ENCODE results near the gene MORN3. TPM values are rescaled to one million over a fixed set of nuclear protein-coding genes. Genes with fewer than 3 reads are reported as not detected.
A peak's percentile ranks its signal among the peaks of the same experiment; 100 is the strongest.
"Not testable (repeated sequence)": the region's sequence is repeated elsewhere in the genome, so short reads cannot be mapped to it uniquely, and the experiment has no call there.

The MORN3 gene
- total RNA-seq, 1 donor, result not detected

GRCh38 chr12:121702944-121703343 is 33.5 kb upstream of the MORN3 start:
- no peak for DNase-seq (ENCODE audit: low read depth)
- H3K4me3 ChIP-seq (ENCODE audit: low read depth, low read length), result no peak overlapping the region
- TF ChIP-seq CTCF (IDR thresholded peaks at IDR 0.05; ENCODE audit: insufficient read depth, low read depth, low read length), result no peak

- H3K4me3 ChIP-seq (ENCODE audit: low read depth, low read length), result no peak overlapping the region
- TF ChIP-seq CTCF (IDR thresholded peaks at IDR 0.05; ENCODE audit: insufficient read depth, low read depth, low read length), result no peak
- no peak for DNase-seq (ENCODE audit: low read depth)
Measured at GRCh38 chr12:121701667-121702277, 32.3 kb upstream of the MORN3 start.

GRCh38 chr12:121697861-121698260 is 28.4 kb upstream of the MORN3 start:
- not testable (repeated sequence) for H3K4me3 ChIP-seq (ENCODE audit: low read depth, low read length); DNase-seq (ENCODE audit: low read depth)

GRCh38 chr12:121697093-121697698 is 27.7 kb upstream of the MORN3 start:
- peak; percentile 29 for TF ChIP-seq CTCF (IDR thresholded peaks at IDR 0.05; ENCODE audit: insufficient read depth, low read depth, low read length)
- DNase-seq (ENCODE audit: low read depth), result peak; percentile 69
- no peak overlapping the region for H3K4me3 ChIP-seq (ENCODE audit: low read depth, low read length)

GRCh38 chr12:121693155-121693687 is 23.8 kb upstream of the MORN3 start:
- TF ChIP-seq CTCF (IDR thresholded peaks at IDR 0.05; ENCODE audit: insufficient read depth, low read depth, low read length), result no peak
- H3K4me3 ChIP-seq (ENCODE audit: low read depth, low read length), result no peak overlapping the region
- DNase-seq (ENCODE audit: low read depth), result no peak

GRCh38 chr12:121692744-121693143 is 23.3 kb upstream of the MORN3 start:
- H3K4me3 ChIP-seq (ENCODE audit: low read depth, low read length), result not testable (repeated sequence)

GRCh38 chr12:121689430-121689829 is 20.0 kb upstream of the MORN3 start:
- DNase-seq (ENCODE audit: low read depth), result no peak
- no peak for TF ChIP-seq CTCF (IDR thresholded peaks at IDR 0.05; ENCODE audit: insufficient read depth, low read depth, low read length)
- no peak overlapping the region for H3K4me3 ChIP-seq (ENCODE audit: low read depth, low read length)

More at GRCh38 chr12:121692744-121693143, 23.3 kb upstream of the MORN3 start:
- DNase-seq (ENCODE audit: low read depth), result not testable (repeated sequence)

- no peak for DNase-seq (ENCODE audit: low read depth)
- TF ChIP-seq CTCF (IDR thresholded peaks at IDR 0.05; ENCODE audit: insufficient read depth, low read depth, low read length), result no peak
- no peak overlapping the region for H3K4me3 ChIP-seq (ENCODE audit: low read depth, low read length)
Measured at GRCh38 chr12:121688966-121689365, 19.5 kb upstream of the MORN3 start.

GRCh38 chr12:121679661-121680197 is 10.3 kb upstream of the MORN3 start:
- DNase-seq (ENCODE audit: low read depth); H3K4me3 ChIP-seq (ENCODE audit: low read depth, low read length): not testable (repeated sequence)

All from fibroblast of villous mesenchyme (primary cell).